ENCODE measurements around the gene ASB10. TPM values are rescaled to one million over a fixed set of nuclear protein-coding genes. Genes with fewer than 3 reads are reported as not detected.

ASB10 gene
- total and polyA plus RNA-seq, 2 donors (not counting 1 experiment from before 2014, with no cell fraction given) = not detected

DNA sequence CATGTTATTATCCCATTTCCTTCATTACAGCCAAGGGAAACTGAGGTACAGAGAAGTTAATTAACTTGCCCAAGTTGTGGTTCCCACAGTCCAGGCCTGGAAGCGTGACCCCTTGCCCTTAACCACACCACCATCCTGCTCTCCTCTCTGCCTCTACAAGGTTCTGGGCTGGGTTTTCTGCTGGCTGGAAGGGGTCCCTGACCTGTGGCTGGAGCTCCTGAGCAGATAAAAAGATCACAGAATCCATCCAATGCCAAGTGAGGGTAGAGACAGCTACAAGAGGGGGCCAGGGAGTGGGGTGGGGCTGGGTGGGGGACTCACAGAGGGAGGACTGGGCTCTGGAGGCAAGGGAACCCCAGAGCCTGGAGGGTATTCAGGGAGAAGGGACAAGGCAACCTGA, 9.7 kb downstream of the ASB10 start:
- Histone ChIP-seq H3K4me2 (replicated peaks; ENCODE audit: low read depth, low read length, poor library complexity, severe bottlenecking) (no peak overlapping the region), H3K27me3 (replicated peaks in 1 of 4; ENCODE audit: control extremely low read depth in 1 of 4, control insufficient read depth in 3 of 4, insufficient read depth in 4 of 4, low read length in 3 of 4) (peaks cover 0 to 24% (median 6%) of the 10 kb centered on the region in 4 experiments)

DNA sequence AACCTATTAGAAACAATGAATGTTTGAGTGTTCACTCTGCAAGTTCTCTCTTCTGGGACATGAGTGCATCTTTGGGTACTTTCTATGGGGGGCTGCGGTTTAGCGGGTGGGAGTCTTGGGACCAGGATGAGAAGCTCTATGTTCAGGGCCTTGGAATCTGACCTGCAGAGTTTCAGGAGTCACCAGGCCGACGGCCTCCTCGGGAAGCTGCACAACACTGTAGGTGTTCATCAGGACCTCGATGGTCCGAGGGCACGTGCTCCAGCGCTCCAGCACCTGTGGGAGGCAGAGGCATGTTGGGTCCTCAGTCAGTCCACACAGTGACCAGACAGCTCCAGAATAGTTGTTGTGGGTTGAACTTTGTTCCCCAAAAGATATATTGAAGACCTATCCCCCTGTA, 10.6 kb downstream of the ASB10 start:
- H3K27me3 ChIP-seq (replicated peaks in 1 of 4; ENCODE audit: control extremely low read depth in 1 of 4, control insufficient read depth in 3 of 4, insufficient read depth in 4 of 4, low read length in 3 of 4) = peaks cover 0 to 29% (median 7%) of the 10 kb centered on the region in 4 experiments
- peaks cover 46% of the 10 kb centered on the region for H3K27me3 Mint-ChIP-seq
- ChIA-PET CTCF (interaction anchor here (1.6 kb wide), 1 partner anchor 11 kb away, joined by 5 read pairs; no protein-coding TSS in a partner anchor), POLR2A (no interaction called here)
- no peak for DNase-seq
- no peak overlapping the region for H2AFZ ChIP-seq (ENCODE audit: insufficient read depth, low read depth, low read length, poor library complexity, severe bottlenecking)
- 93% methylated on average over 9 of the region's 9 CpGs for WGBS (ENCODE audit: insufficient coverage)
- H3K4me2 ChIP-seq (replicated peaks; ENCODE audit: low read depth, low read length, poor library complexity, severe bottlenecking) = no peak overlapping the region
- no peak overlapping the region for H3K27ac ChIP-seq (ENCODE audit: low read length in 2 of 2)
- peaks cover 0 to 27% (median 0%) of the 10 kb centered on the region in 3 donors for H3K9me3 ChIP-seq (ENCODE audit: control extremely low read depth in 1 of 3, control insufficient read depth in 2 of 3, insufficient read depth in 1 of 3, low read length in 2 of 3)
- no peak for ATAC-seq (ENCODE audit: low read depth)
- no peak overlapping the region for H3K27ac Mint-ChIP-seq
- no peak overlapping the region for H3K4me3 ChIP-seq (ENCODE audit: control extremely low read depth in 1 of 5, extremely low read depth in 1 of 5, insufficient read depth in 1 of 5, low read depth in 2 of 5, low read length in 4 of 5)
- no peak overlapping the region for H3K4me3 Mint-ChIP-seq
- intact Hi-C loops (cut with micrococcal nuclease) = no loop called here
- H3K4me1 Mint-ChIP-seq = peaks cover 6% of the 10 kb centered on the region
- H3K4me1 ChIP-seq (ENCODE audit: control insufficient read depth in 2 of 2, insufficient read depth in 2 of 2, low read length in 2 of 2) = no peaks in the 10 kb centered on the region
- no peaks in the 10 kb centered on the region for H4K20me1 ChIP-seq (ENCODE audit: control insufficient read depth, insufficient read depth, low read length, poor library complexity, severe bottlenecking)
- H3K36me3 ChIP-seq (replicated peaks in 1 of 2; ENCODE audit: control extremely low read depth in 1 of 2, control insufficient read depth in 1 of 2, extremely low read depth in 1 of 2, insufficient read depth in 2 of 2, low read length in 1 of 2) = no peaks in the 10 kb centered on the region
- no peak overlapping the region for H3K9ac ChIP-seq (ENCODE audit: low read length)
- no peak for TF ChIP-seq EZH2 (IDR thresholded peaks at IDR 0.05; ENCODE audit: borderline replicate concordance, insufficient read depth, low read depth, low read length, poor library complexity, severe bottlenecking)
- no peak for TF ChIP-seq CTCF (IDR thresholded peaks at IDR 0.05)
- no peaks in the 10 kb centered on the region for H3K79me2 ChIP-seq (ENCODE audit: control insufficient read depth, insufficient read depth, low read length)
- no peaks in the 10 kb centered on the region for H3K9me3 Mint-ChIP-seq (ENCODE audit: insufficient read depth)

More for the DNA sequence above, 9.7 kb downstream of the ASB10 start:
- CTCF ChIA-PET = no interaction called here
- no peaks in the 10 kb centered on the region for H3K9me3 Mint-ChIP-seq (ENCODE audit: insufficient read depth)
- no peak overlapping the region for H3K27ac ChIP-seq (ENCODE audit: low read length in 2 of 2)
- DNase-seq = no peak
- no CpG with 5 or more reads among the region's 1 CpG for WGBS (ENCODE audit: insufficient coverage)
- no peak for ATAC-seq (ENCODE audit: low read depth)
- peaks cover 0 to 26% (median 0%) of the 10 kb centered on the region in 3 donors for H3K9me3 ChIP-seq (ENCODE audit: control extremely low read depth in 1 of 3, control insufficient read depth in 2 of 3, insufficient read depth in 1 of 3, low read length in 2 of 3)
- intact Hi-C loops (cut with micrococcal nuclease) = no loop called here
- no peaks in the 10 kb centered on the region for H3K4me1 ChIP-seq (ENCODE audit: control insufficient read depth in 2 of 2, insufficient read depth in 2 of 2, low read length in 2 of 2)
- POLR2A ChIA-PET = no interaction called here
- H3K36me3 ChIP-seq (replicated peaks in 1 of 2; ENCODE audit: control extremely low read depth in 1 of 2, control insufficient read depth in 1 of 2, extremely low read depth in 1 of 2, insufficient read depth in 2 of 2, low read length in 1 of 2) = no peaks in the 10 kb centered on the region
- H3K27ac Mint-ChIP-seq = no peak overlapping the region
- H2AFZ ChIP-seq (ENCODE audit: insufficient read depth, low read depth, low read length, poor library complexity, severe bottlenecking) = no peak overlapping the region
- no peaks in the 10 kb centered on the region for H3K79me2 ChIP-seq (ENCODE audit: control insufficient read depth, insufficient read depth, low read length)
- H3K27me3 Mint-ChIP-seq = peaks cover 47% of the 10 kb centered on the region
- H3K9ac ChIP-seq (ENCODE audit: low read length) = no peak overlapping the region
- TF ChIP-seq CTCF (IDR thresholded peaks at IDR 0.05) = no peak
- no peak for TF ChIP-seq EZH2 (IDR thresholded peaks at IDR 0.05; ENCODE audit: borderline replicate concordance, insufficient read depth, low read depth, low read length, poor library complexity, severe bottlenecking)
- H3K4me3 Mint-ChIP-seq = no peak overlapping the region
- H3K4me1 Mint-ChIP-seq = peaks cover 6% of the 10 kb centered on the region
- no peaks in the 10 kb centered on the region for H4K20me1 ChIP-seq (ENCODE audit: control insufficient read depth, insufficient read depth, low read length, poor library complexity, severe bottlenecking)
- H3K4me3 ChIP-seq (ENCODE audit: control extremely low read depth in 1 of 5, extremely low read depth in 1 of 5, insufficient read depth in 1 of 5, low read depth in 2 of 5, low read length in 4 of 5) = no peak overlapping the region
